ENCODE measurements around the gene NLGN4X.
"Not testable (repeated sequence)": the region's sequence is repeated elsewhere in the genome, so short reads cannot be mapped to it uniquely, and the experiment has no call there.

Gene NLGN4X

GRCh38 chrX:5959286-5959685 lies 269.4 kb downstream of the NLGN4X start:
- no CpG with 5 or more reads among the region's 2 CpGs for WGBS, 2 experiments (ENCODE audit: insufficient coverage in 2 of 2)
- H3K27ac ChIP-seq (ENCODE audit: low read depth, low read length, severe bottlenecking) = no peak overlapping the region
- no peaks in the 10 kb centered on the region for H3K36me3 ChIP-seq (ENCODE audit: control insufficient read depth, insufficient read depth, low read length)
- H3K9me3 ChIP-seq (ENCODE audit: control insufficient read depth, low read length) = no peaks in the 10 kb centered on the region
- H3K4me3 ChIP-seq (ENCODE audit: extremely low read depth, insufficient read depth, low read length, poor library complexity, severe bottlenecking) = no peak overlapping the region
- H3K4me1 ChIP-seq (ENCODE audit: control insufficient read depth, insufficient read depth, low read length, poor library complexity, severe bottlenecking) = no peaks in the 10 kb centered on the region

GRCh38 chrX:5958523-5958922 lies 270.1 kb downstream of the NLGN4X start:
- H3K27ac ChIP-seq (ENCODE audit: low read depth, low read length, severe bottlenecking) = no peak overlapping the region
- no peaks in the 10 kb centered on the region for H3K36me3 ChIP-seq (ENCODE audit: control insufficient read depth, insufficient read depth, low read length)
- no peaks in the 10 kb centered on the region for H3K9me3 ChIP-seq (ENCODE audit: control insufficient read depth, low read length)
- WGBS, 2 experiments (ENCODE audit: insufficient coverage in 2 of 2) = 92% methylated on average over 2 of the region's 2 CpGs; no CpG with 5 or more reads in 1 of the 2 experiments
- no peaks in the 10 kb centered on the region for H3K4me1 ChIP-seq (ENCODE audit: control insufficient read depth, insufficient read depth, low read length, poor library complexity, severe bottlenecking)
- H3K4me3 ChIP-seq (ENCODE audit: extremely low read depth, insufficient read depth, low read length, poor library complexity, severe bottlenecking) = no peak overlapping the region

GRCh38 chrX:5957506-5957905 lies 271.2 kb downstream of the NLGN4X start:
- no peaks in the 10 kb centered on the region for H3K9me3 ChIP-seq (ENCODE audit: control insufficient read depth, low read length)
- no CpG with 5 or more reads among the region's 3 CpGs for WGBS, 2 experiments (ENCODE audit: insufficient coverage in 2 of 2)

GRCh38 chrX:5936438-5936837 lies 292.2 kb downstream of the NLGN4X start:
- 80 to 100% methylated on average over 1 to 2 of the region's 6 CpGs for WGBS, 2 experiments (ENCODE audit: insufficient coverage in 2 of 2)
- H3K4me3 ChIP-seq (ENCODE audit: extremely low read depth, insufficient read depth, low read length, poor library complexity, severe bottlenecking) = no peak overlapping the region
- no peaks in the 10 kb centered on the region for H3K36me3 ChIP-seq (ENCODE audit: control insufficient read depth, insufficient read depth, low read length)
- H3K4me1 ChIP-seq (ENCODE audit: control insufficient read depth, insufficient read depth, low read length, poor library complexity, severe bottlenecking) = no peaks in the 10 kb centered on the region
- H3K27ac ChIP-seq (ENCODE audit: low read depth, low read length, severe bottlenecking) = no peak overlapping the region
- H3K9me3 ChIP-seq (ENCODE audit: control insufficient read depth, low read length) = no peaks in the 10 kb centered on the region

More at GRCh38 chrX:5957506-5957905, 271.2 kb downstream of the NLGN4X start:
- H3K4me1 ChIP-seq (ENCODE audit: control insufficient read depth, insufficient read depth, low read length, poor library complexity, severe bottlenecking) = no peaks in the 10 kb centered on the region
- no peaks in the 10 kb centered on the region for H3K36me3 ChIP-seq (ENCODE audit: control insufficient read depth, insufficient read depth, low read length)
- H3K27ac ChIP-seq (ENCODE audit: low read depth, low read length, severe bottlenecking) = no peak overlapping the region
- H3K4me3 ChIP-seq (ENCODE audit: extremely low read depth, insufficient read depth, low read length, poor library complexity, severe bottlenecking) = no peak overlapping the region

GRCh38 chrX:5928224-5928623 lies 300.4 kb downstream of the NLGN4X start:
- H3K4me1 ChIP-seq (ENCODE audit: control insufficient read depth, insufficient read depth, low read length, poor library complexity, severe bottlenecking) = no peaks in the 10 kb centered on the region
- no peak overlapping the region for H3K4me3 ChIP-seq (ENCODE audit: extremely low read depth, insufficient read depth, low read length, poor library complexity, severe bottlenecking)
- no CpG with 5 or more reads among the region's 2 CpGs for WGBS, 2 experiments (ENCODE audit: insufficient coverage in 2 of 2)
- no peaks in the 10 kb centered on the region for H3K9me3 ChIP-seq (ENCODE audit: control insufficient read depth, low read length)
- no peak overlapping the region for H3K27ac ChIP-seq (ENCODE audit: low read depth, low read length, severe bottlenecking)
- H3K36me3 ChIP-seq (ENCODE audit: control insufficient read depth, insufficient read depth, low read length) = no peaks in the 10 kb centered on the region

DNA sequence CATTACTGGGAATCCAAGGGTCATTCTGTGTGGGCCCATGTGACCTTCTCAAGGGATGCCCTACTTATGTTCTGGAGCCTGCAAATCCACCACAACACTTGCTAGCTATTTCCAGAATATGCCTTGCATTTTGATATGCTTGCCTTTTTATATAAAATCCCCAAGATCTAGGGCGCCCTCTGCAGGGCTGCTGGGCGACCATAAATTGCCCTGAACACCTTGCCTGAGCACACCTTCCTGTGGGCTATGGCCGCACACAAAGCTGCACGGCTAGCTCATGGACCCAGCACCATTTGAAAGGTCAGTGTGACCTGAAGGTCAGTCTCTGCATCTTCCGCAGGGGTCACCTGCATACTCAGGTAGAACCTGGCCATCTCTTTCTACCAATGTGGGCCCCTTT lies 311.7 kb downstream of the NLGN4X start:
- WGBS, 2 experiments (ENCODE audit: insufficient coverage in 2 of 2) = 80 to 81% methylated on average over 2 to 4 of the region's 5 CpGs
- no peaks in the 10 kb centered on the region for H3K36me3 ChIP-seq (ENCODE audit: control insufficient read depth, insufficient read depth, low read length)
- H3K27ac ChIP-seq (ENCODE audit: low read depth, low read length, severe bottlenecking) = no peak overlapping the region
- peaks cover 4% of the 10 kb centered on the region for H3K9me3 ChIP-seq (ENCODE audit: control insufficient read depth, low read length)
- H3K4me3 ChIP-seq (ENCODE audit: extremely low read depth, insufficient read depth, low read length, poor library complexity, severe bottlenecking) = no peak overlapping the region
- H3K4me1 ChIP-seq (ENCODE audit: control insufficient read depth, insufficient read depth, low read length, poor library complexity, severe bottlenecking) = no peaks in the 10 kb centered on the region

GRCh38 chrX:5915783-5916182 lies 312.9 kb downstream of the NLGN4X start:
- Histone ChIP-seq H3K36me3 (ENCODE audit: control insufficient read depth, insufficient read depth, low read length) (no peaks in the 10 kb centered on the region), H3K4me3 (ENCODE audit: extremely low read depth, insufficient read depth, low read length, poor library complexity, severe bottlenecking) (no peak overlapping the region), H3K27ac (ENCODE audit: low read depth, low read length, severe bottlenecking) (no peak overlapping the region), H3K9me3 (ENCODE audit: control insufficient read depth, low read length) (peaks cover 4% of the 10 kb centered on the region), H3K4me1 (ENCODE audit: control insufficient read depth, insufficient read depth, low read length, poor library complexity, severe bottlenecking) (no peaks in the 10 kb centered on the region)
- WGBS, 2 experiments (ENCODE audit: insufficient coverage in 2 of 2) = no CpG with 5 or more reads among the region's 1 CpG

DNA sequence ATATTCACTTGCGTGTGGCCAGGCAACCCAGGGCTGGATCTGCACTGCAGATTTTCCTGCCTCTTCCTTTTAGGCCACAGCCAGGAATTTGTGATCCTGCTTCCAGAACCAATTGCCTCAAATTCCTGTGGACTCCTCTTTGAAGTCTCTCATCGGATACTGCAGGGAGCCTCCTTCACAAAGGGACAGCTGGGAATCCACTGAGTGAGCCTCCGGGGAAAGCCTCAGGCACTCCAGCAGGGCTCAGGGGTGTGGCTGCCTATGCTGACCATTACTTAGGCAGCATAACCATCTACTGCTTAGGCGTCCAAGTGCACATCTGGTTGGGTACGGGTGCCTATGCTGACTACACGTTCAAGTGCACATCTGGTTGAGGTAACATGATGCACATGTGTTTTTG lies 321.5 kb downstream of the NLGN4X start:
- Histone ChIP-seq H3K9me3 (ENCODE audit: control insufficient read depth, low read length) (peaks cover 3% of the 10 kb centered on the region), H3K27ac (ENCODE audit: low read depth, low read length, severe bottlenecking) (no peak overlapping the region), H3K4me1 (ENCODE audit: control insufficient read depth, insufficient read depth, low read length, poor library complexity, severe bottlenecking) (no peaks in the 10 kb centered on the region), H3K4me3 (ENCODE audit: extremely low read depth, insufficient read depth, low read length, poor library complexity, severe bottlenecking) (no peak overlapping the region), H3K36me3 (ENCODE audit: control insufficient read depth, insufficient read depth, low read length) (no peaks in the 10 kb centered on the region)
- WGBS, 2 experiments (ENCODE audit: insufficient coverage in 2 of 2) = 53 to 80% methylated on average over 1 to 3 of the region's 6 CpGs

DNA sequence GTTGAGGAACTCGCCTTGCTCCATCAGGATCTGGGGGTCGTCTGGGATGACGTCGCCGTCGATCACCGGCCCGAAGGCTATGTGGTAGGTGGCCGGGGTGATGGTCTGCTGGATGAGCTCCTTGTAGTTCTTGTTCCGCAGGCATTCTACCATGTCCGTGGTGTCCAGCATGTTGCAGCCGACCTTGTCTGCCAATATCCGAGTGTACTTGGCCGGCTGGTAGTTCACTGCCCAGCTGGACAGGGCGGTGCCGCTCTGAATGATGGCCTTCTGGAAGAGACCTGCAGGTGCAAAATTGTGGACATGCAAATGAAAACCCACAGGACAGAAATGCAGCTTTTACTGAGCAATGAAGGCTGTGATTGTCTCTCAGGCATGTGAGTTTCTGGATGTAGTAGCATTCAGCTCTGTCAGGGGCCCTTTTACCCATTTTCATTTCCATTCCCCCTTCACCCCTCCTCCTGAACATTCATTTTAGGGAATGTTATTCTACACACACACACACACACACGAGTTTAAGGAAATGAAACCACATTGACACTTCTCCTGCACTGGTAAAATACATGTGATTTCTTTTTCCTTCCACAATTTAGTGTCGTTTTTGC lies 325.0 kb downstream of the NLGN4X start:
- not testable (repeated sequence) for H3K36me3 ChIP-seq (ENCODE audit: control insufficient read depth, insufficient read depth, low read length); H3K4me1 ChIP-seq (ENCODE audit: control insufficient read depth, insufficient read depth, low read length, poor library complexity, severe bottlenecking); H3K4me3 ChIP-seq (ENCODE audit: extremely low read depth, insufficient read depth, low read length, poor library complexity, severe bottlenecking); H3K9me3 ChIP-seq (ENCODE audit: control insufficient read depth, low read length); H3K27ac ChIP-seq (ENCODE audit: low read depth, low read length, severe bottlenecking)
- 67% methylated on average over 1 of the region's 18 CpGs; no CpG with 5 or more reads in 1 of the 2 experiments for WGBS, 2 experiments (ENCODE audit: insufficient coverage in 2 of 2)

- Histone ChIP-seq H3K4me3 (ENCODE audit: extremely low read depth, insufficient read depth, low read length, poor library complexity, severe bottlenecking) (no peak overlapping the region), H3K36me3 (ENCODE audit: control insufficient read depth, insufficient read depth, low read length) (no peaks in the 10 kb centered on the region), H3K4me1 (ENCODE audit: control insufficient read depth, insufficient read depth, low read length, poor library complexity, severe bottlenecking) (no peaks in the 10 kb centered on the region), H3K27ac (ENCODE audit: low read depth, low read length, severe bottlenecking) (no peak overlapping the region), H3K9me3 (ENCODE audit: control insufficient read depth, low read length) (no peaks in the 10 kb centered on the region)
- WGBS, 2 experiments (ENCODE audit: insufficient coverage in 2 of 2) = 93% methylated on average over 5 of the region's 9 CpGs; no CpG with 5 or more reads in 1 of the 2 experiments
Measured at GRCh38 chrX:5898463-5898862, 330.2 kb downstream of the NLGN4X start.

- no peak overlapping the region for H3K27ac ChIP-seq (ENCODE audit: low read depth, low read length, severe bottlenecking)
- no peaks in the 10 kb centered on the region for H3K4me1 ChIP-seq (ENCODE audit: control insufficient read depth, insufficient read depth, low read length, poor library complexity, severe bottlenecking)
- H3K4me3 ChIP-seq (ENCODE audit: extremely low read depth, insufficient read depth, low read length, poor library complexity, severe bottlenecking) = no peak overlapping the region
- WGBS, 2 experiments (ENCODE audit: insufficient coverage in 2 of 2) = 60 to 100% methylated on average over 1 to 3 of the region's 5 CpGs
- H3K9me3 ChIP-seq (ENCODE audit: control insufficient read depth, low read length) = no peaks in the 10 kb centered on the region
- H3K36me3 ChIP-seq (ENCODE audit: control insufficient read depth, insufficient read depth, low read length) = no peaks in the 10 kb centered on the region
Measured at GRCh38 chrX:5891378-5891777, 337.3 kb downstream of the NLGN4X start.

Data from mesodermal cell (in vitro differentiated cells).